Activated T-cell treated with anti-CD3 and anti-CD28 coated beads, Interleukin-2, amount 50 U/mL, for 24 hours (primary cell): ENCODE data around the gene CLK3.
A peak's percentile ranks its signal among the peaks of the same experiment; 100 is the strongest.
"Not testable (repeated sequence)": the region's sequence is repeated elsewhere in the genome, so short reads cannot be mapped to it uniquely, and the experiment has no call there.

Experiments
- DNase-seq: peaks from one replicate; pipeline ENCODE4 v3.0.0-alpha.2; 2020
- H3K27ac Mint-ChIP-seq: 2 replicates; pipeline ENCODE4 v1.8.0; 2020; ENCODE audit warnings: mild to moderate bottlenecking, mixed read lengths
- H3K27me3 Mint-ChIP-seq: 2 replicates; pipeline ENCODE4 v1.8.0; 2020; ENCODE audit warnings: mixed read lengths
- H3K36me3 Mint-ChIP-seq: 2 replicates; pipeline ENCODE4 v1.8.0; 2020; ENCODE audit warnings: low read depth, mixed read lengths
- H3K4me1 Mint-ChIP-seq: 2 replicates; pipeline ENCODE4 v1.8.0; 2020; ENCODE audit warnings: low read depth, mixed read lengths
- H3K4me3 Mint-ChIP-seq: 2 replicates; pipeline ENCODE4 v1.8.0; 2020; ENCODE audit warnings: mild to moderate bottlenecking, moderate library complexity, mixed read lengths
- H3K9me3 Mint-ChIP-seq: 2 replicates; pipeline ENCODE4 v1.8.0; 2020; ENCODE audit warnings: mixed read lengths

Gene CLK3

GRCh38 chr15:74621936-74622335 lies 6.3 kb downstream of the CLK3 start:
- no peak for DNase-seq
- no peaks in the 10 kb centered on the region for H3K27me3 Mint-ChIP-seq
- H3K9me3 Mint-ChIP-seq: no peaks in the 10 kb centered on the region
- peaks cover 55% of the 10 kb centered on the region for H3K4me1 Mint-ChIP-seq
- H3K4me3 Mint-ChIP-seq: no peak overlapping the region
- H3K27ac Mint-ChIP-seq: peak overlapping the region; percentile 26
- H3K36me3 Mint-ChIP-seq: peaks cover 97% of the 10 kb centered on the region

- no peak overlapping the region for H3K4me3 Mint-ChIP-seq
- H3K36me3 Mint-ChIP-seq: peaks cover 97% of the 10 kb centered on the region
- peaks cover 52% of the 10 kb centered on the region for H3K4me1 Mint-ChIP-seq
- H3K27me3 Mint-ChIP-seq: no peaks in the 10 kb centered on the region
- no peak for DNase-seq
- H3K9me3 Mint-ChIP-seq: no peaks in the 10 kb centered on the region
- H3K27ac Mint-ChIP-seq: peak overlapping the region; percentile 76
Observed at GRCh38 chr15:74622758-74623157, 7.1 kb downstream of the CLK3 start.

- Mint-ChIP-seq H3K36me3 (peaks cover 100% of the 10 kb centered on the region), H3K27ac (peak overlapping the region; percentile 82), H3K27me3 (no peaks in the 10 kb centered on the region), H3K9me3 (no peaks in the 10 kb centered on the region), H3K4me3 (no peak overlapping the region), H3K4me1 (peaks cover 39% of the 10 kb centered on the region)
- no peak for DNase-seq
Observed at GRCh38 chr15:74624020-74624602, 8.5 kb downstream of the CLK3 start.

GRCh38 chr15:74625693-74626092 lies 10.1 kb downstream of the CLK3 start:
- DNase-seq: no peak
- peak overlapping the region; percentile 82 for H3K27ac Mint-ChIP-seq
- H3K36me3 Mint-ChIP-seq: peaks cover 100% of the 10 kb centered on the region
- H3K9me3 Mint-ChIP-seq: no peaks in the 10 kb centered on the region
- H3K27me3 Mint-ChIP-seq: no peaks in the 10 kb centered on the region
- peaks cover 24% of the 10 kb centered on the region for H3K4me1 Mint-ChIP-seq
- H3K4me3 Mint-ChIP-seq: no peak overlapping the region

GRCh38 chr15:74626336-74626735 lies 10.7 kb downstream of the CLK3 start:
- Mint-ChIP-seq H3K36me3 (peaks cover 98% of the 10 kb centered on the region), H3K4me3 (no peak overlapping the region), H3K27me3 (no peaks in the 10 kb centered on the region), H3K27ac (peak overlapping the region; percentile 82), H3K9me3 (no peaks in the 10 kb centered on the region), H3K4me1 (peaks cover 18% of the 10 kb centered on the region)
- no peak for DNase-seq

GRCh38 chr15:74626752-74627692 lies 11.4 kb downstream of the CLK3 start:
- Mint-ChIP-seq H3K27me3 (no peaks in the 10 kb centered on the region), H3K9me3 (no peaks in the 10 kb centered on the region), H3K4me3 (no peak overlapping the region), H3K27ac (peak overlapping the region; percentile 82), H3K36me3 (peaks cover 96% of the 10 kb centered on the region), H3K4me1 (peaks cover 17% of the 10 kb centered on the region)
- no peak for DNase-seq

- Mint-ChIP-seq H3K4me1 (peaks cover 17% of the 10 kb centered on the region), H3K9me3 (no peaks in the 10 kb centered on the region), H3K27ac (peak overlapping the region; percentile 82), H3K4me3 (no peak overlapping the region), H3K36me3 (peaks cover 96% of the 10 kb centered on the region), H3K27me3 (no peaks in the 10 kb centered on the region)
- DNase-seq: no peak
Observed at GRCh38 chr15:74627766-74628165, 12.1 kb downstream of the CLK3 start.

GRCh38 chr15:74628199-74628598 lies 12.6 kb downstream of the CLK3 start:
- Mint-ChIP-seq H3K27ac (peak overlapping the region; percentile 82), H3K9me3 (no peaks in the 10 kb centered on the region), H3K4me1 (peaks cover 17% of the 10 kb centered on the region), H3K27me3 (no peaks in the 10 kb centered on the region), H3K4me3 (no peak overlapping the region), H3K36me3 (peaks cover 96% of the 10 kb centered on the region)
- no peak for DNase-seq

GRCh38 chr15:74628949-74629348 lies 13.3 kb downstream of the CLK3 start:
- DNase-seq: no peak
- Mint-ChIP-seq H3K9me3 (no peaks in the 10 kb centered on the region), H3K27me3 (no peaks in the 10 kb centered on the region), H3K27ac (peak overlapping the region; percentile 82), H3K36me3 (peaks cover 93% of the 10 kb centered on the region), H3K4me1 (peaks cover 17% of the 10 kb centered on the region), H3K4me3 (no peak overlapping the region)

GRCh38 chr15:74629696-74630095 lies 14.1 kb downstream of the CLK3 start:
- H3K9me3 Mint-ChIP-seq, H3K27me3 Mint-ChIP-seq, H3K4me3 Mint-ChIP-seq, DNase-seq: not testable (repeated sequence)
- peaks cover 93% of the 10 kb centered on the region for H3K36me3 Mint-ChIP-seq
- peaks cover 17% of the 10 kb centered on the region for H3K4me1 Mint-ChIP-seq
- H3K27ac Mint-ChIP-seq: peak overlapping the region; percentile 53

- Mint-ChIP-seq H3K36me3 (peaks cover 92% of the 10 kb centered on the region), H3K9me3 (no peaks in the 10 kb centered on the region), H3K4me3 (no peak overlapping the region), H3K4me1 (peaks cover 17% of the 10 kb centered on the region), H3K27ac (peak overlapping the region; percentile 76), H3K27me3 (no peaks in the 10 kb centered on the region)
- no peak for DNase-seq
Observed at GRCh38 chr15:74630284-74631086, 14.8 kb downstream of the CLK3 start.

GRCh38 chr15:74631087-74631385 lies 15.4 kb downstream of the CLK3 start:
- DNase-seq: no peak
- Mint-ChIP-seq H3K4me1 (peaks cover 12% of the 10 kb centered on the region), H3K27ac (peak overlapping the region; percentile 76), H3K36me3 (peaks cover 92% of the 10 kb centered on the region), H3K4me3 (no peak overlapping the region), H3K9me3 (no peaks in the 10 kb centered on the region), H3K27me3 (no peaks in the 10 kb centered on the region)

GRCh38 chr15:74631408-74631807 lies 15.8 kb downstream of the CLK3 start:
- Mint-ChIP-seq H3K4me3 (no peak overlapping the region), H3K27me3 (no peaks in the 10 kb centered on the region), H3K27ac (peak overlapping the region; percentile 72), H3K36me3 (peaks cover 92% of the 10 kb centered on the region), H3K9me3 (no peaks in the 10 kb centered on the region), H3K4me1 (peaks cover 10% of the 10 kb centered on the region)
- DNase-seq: no peak

GRCh38 chr15:74631935-74632560 lies 16.4 kb downstream of the CLK3 start:
- peak overlapping the region; percentile 4 for H3K27ac Mint-ChIP-seq
- peaks cover 91% of the 10 kb centered on the region for H3K36me3 Mint-ChIP-seq
- peak; percentile 75 for DNase-seq
- H3K4me3 Mint-ChIP-seq: no peak overlapping the region
- H3K9me3 Mint-ChIP-seq: no peaks in the 10 kb centered on the region
- no peaks in the 10 kb centered on the region for H3K27me3 Mint-ChIP-seq
- peaks cover 5% of the 10 kb centered on the region for H3K4me1 Mint-ChIP-seq
